ENCODE measurements around the gene GRHL1. TPM values are rescaled to one million over a fixed set of nuclear protein-coding genes. Genes with fewer than 3 reads are reported as not detected.

The GRHL1 gene
- total and polyA plus RNA-seq, 9 of the 15 experiments (the other 6 are each of a cell fraction or from before 2014, with no cell fraction given) = 1.7 to 6.1 (median 4.7) TPM

- TF ChIP-seq MNT (conservative IDR thresholded peaks at IDR 0.05) (0 out of 4 replicates have a peak, but pooled peaks of 1 of the 2 experiments have one; percentile 39), CEBPG (CRISPR knock-in tag; IDR thresholded peaks at IDR 0.05) (no peak), CEBPG (tag; conservative IDR thresholded peaks at IDR 0.05 in 1 of 2, IDR thresholded peaks at IDR 0.05 in 1 of 2) (no peak), ZNF644 (tag; IDR thresholded peaks at IDR 0.05; ENCODE audit: low read depth) (no peak), AFF4 (CRISPR knock-in tag; IDR thresholded peaks at IDR 0.05) (no peak; the same call in 1 of the 2 replicates), RAD51 (IDR thresholded peaks at IDR 0.05; ENCODE audit: borderline replicate concordance, low read depth) (no peak), ESRRB (CRISPR knock-in tag; IDR thresholded peaks at IDR 0.05; ENCODE audit: borderline replicate concordance) (no peak), MECOM (CRISPR knock-in tag; IDR thresholded peaks at IDR 0.05) (peak; percentile 29; the same call in 1 of the 2 replicates), ARID3A (IDR thresholded peaks at IDR 0.05; ENCODE audit: borderline replicate concordance, low read depth, low read length) (no peak), SMAD2 (IDR thresholded peaks at IDR 0.05; ENCODE audit: low read depth, low read length) (no peak), DACH1 (IDR thresholded peaks at IDR 0.05; ENCODE audit: partially characterized antibody) (no peak), ZNF699 (CRISPR knock-in tag; IDR thresholded peaks at IDR 0.05; ENCODE audit: insufficient replicate concordance) (no peak), RCOR1 (IDR thresholded peaks at IDR 0.05; ENCODE audit: borderline replicate concordance in 1 of 2, low read depth in 2 of 2, low read length in 2 of 2) (no peak), JUNB (CRISPR knock-in tag; conservative IDR thresholded peaks at IDR 0.05) (no peak), BCOR (IDR thresholded peaks at IDR 0.05) (peak; percentile 83), SREBF2 (CRISPR knock-in tag; IDR thresholded peaks at IDR 0.05) (no peak), BDP1 (IDR thresholded peaks at IDR 0.05; ENCODE audit: insufficient read depth, insufficient read length) (no peak), HDAC6 (IDR thresholded peaks at IDR 0.05; ENCODE audit: low read depth, low read length) (no peak)
Measured at GRCh38 chr2:10042301-10043161, 91.0 kb downstream of the GRHL1 start (continued).

All from K562 (cell line).